Cerebellar cortex (tissue), 1 donor: ENCODE measurements around the gene ALOX15B.
A peak's percentile ranks its signal among the peaks of the same experiment; 100 is the strongest.
"Not testable (repeated sequence)": the region's sequence is repeated elsewhere in the genome, so short reads cannot be mapped to it uniquely, and the experiment has no call there.

Experiments
- DNase-seq: peaks from one replicate; pipeline ENCODE4 v3.0.0-alpha.2; 2015; ENCODE audit warnings: low spot score

The ALOX15B gene

DNA sequence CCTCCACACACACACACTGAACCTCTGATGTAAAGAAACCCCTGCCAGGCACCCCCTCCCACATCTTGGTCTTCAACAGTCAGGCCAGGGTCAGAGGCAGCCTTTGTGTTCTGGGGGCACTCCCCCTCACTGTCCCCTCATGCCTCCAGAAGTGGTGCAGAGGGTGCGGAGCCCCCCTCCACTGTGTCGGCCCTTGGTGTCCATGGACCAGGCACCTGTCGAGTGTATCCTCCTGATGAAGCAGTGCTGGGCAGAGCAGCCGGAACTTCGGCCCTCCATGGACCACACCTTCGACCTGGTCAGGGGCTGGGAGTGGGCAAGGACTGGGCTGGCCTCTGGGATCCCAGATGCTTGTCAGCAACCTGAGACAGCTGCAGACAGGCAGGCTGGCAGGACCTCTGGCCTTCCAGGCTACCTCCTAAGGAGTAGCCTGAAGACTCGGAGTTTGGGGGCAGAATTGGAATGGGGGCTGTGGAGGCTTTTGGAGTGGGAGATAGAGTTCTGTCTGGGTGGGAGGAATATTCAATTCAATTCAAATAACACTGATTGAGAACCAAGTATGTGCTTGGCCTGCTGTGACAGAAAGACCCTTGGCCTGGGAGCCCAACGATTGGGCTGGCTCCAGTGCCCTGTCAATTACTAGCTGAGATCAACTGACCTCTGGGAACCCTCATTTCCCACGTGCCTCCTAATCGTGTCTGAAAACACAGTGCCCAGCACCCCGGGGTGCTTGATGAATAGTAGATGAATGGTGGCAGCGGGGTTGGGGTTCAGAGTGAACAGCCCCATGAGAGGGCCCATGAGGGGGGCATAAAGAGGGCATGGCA, 24.9 kb upstream of the ALOX15B start:
- no peak for DNase-seq

DNA sequence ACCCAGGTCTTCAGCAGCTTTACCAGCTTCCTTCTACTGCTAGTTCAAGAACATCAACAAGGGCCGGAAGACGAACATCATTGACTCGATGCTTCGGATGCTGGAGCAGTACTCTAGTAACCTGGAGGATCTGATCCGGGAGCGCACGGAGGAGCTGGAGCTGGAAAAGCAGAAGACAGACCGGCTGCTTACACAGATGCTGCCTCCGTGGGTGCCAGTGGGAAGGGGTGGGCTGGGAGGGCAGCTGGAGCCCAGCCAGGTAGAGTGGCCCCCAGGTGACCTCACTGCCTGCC, 24.4 kb upstream of the ALOX15B start:
- no peak for DNase-seq

- no peak for DNase-seq
These were observed 23.5 kb upstream of the ALOX15B start for GRCh38 chr17:8015236-8015956.

- DNase-seq: no peak
These were observed 22.8 kb upstream of the ALOX15B start for GRCh38 chr17:8015957-8016631.

GRCh38 chr17:8016632-8017424, 22.0 kb upstream of the ALOX15B start:
- peak; percentile 50 for DNase-seq

DNA sequence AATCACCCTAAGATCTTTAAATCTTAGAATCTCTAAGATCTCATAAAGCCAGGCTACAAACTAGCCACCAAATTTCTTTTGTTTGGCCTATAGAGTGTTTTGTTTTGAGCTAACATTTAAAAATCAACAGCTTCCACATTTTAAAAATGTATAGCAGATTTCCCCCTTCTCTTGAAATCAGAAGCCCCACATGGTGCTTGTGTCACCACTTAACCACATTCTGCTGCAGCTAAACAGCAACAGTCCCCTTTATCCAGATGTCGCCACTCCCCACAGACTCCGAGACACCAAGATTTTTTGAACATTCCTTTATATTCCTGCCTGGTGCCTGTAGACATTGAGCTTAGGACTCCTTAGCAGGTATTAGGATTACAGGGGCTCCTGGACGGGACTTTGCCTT, 20.4 kb upstream of the ALOX15B start:
- no peak for DNase-seq

GRCh38 chr17:8019166-8019565, 19.7 kb upstream of the ALOX15B start:
- no peak for DNase-seq

DNA sequence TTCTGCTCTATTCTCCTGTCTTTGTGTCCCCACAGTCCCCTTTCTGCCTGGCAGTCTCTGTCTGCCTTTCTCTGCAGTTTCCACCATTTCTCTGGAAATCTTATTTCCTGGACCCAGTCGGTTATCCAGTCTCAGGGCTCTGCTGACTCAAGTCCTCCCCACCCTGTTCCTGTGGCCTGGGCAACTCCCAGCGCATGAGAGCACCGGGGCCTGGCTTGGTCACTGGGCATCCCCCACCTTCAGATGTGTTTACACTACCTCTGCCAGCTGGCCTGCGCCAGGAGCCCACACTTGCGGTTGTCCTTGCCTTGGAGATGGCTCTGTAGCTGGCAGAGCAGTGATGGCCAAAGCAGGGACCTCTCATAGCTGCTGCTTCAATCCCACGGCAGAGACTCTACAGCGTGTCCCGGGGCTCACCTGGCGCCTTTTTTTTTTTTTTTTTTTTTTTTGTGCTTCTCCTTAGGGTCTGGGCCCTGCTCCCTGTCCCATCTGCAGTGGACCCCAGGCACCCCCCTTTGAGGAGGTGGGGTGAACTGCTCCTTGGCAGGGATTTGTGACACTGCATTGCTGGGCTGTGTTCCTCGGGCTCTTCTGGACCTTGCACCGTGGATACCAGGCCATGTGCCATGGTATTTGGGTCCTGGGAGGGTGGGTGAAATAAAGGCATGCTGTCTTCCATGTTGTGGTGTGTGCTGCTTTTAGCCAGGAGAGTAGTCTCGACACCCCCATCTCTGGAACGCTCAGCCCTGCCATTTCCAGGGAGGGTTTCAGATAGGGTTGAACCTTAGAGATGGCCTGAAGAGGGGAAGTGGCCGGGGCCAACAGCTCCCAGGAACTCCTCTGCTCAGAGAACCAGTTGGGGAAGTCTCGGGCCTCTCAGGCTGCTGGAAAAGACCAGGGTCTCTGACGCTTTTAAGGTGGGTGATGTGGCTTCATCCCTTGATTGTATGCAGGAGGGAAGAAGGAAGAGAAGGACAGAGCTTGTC, 18.9 kb upstream of the ALOX15B start:
- no peak for DNase-seq

DNA sequence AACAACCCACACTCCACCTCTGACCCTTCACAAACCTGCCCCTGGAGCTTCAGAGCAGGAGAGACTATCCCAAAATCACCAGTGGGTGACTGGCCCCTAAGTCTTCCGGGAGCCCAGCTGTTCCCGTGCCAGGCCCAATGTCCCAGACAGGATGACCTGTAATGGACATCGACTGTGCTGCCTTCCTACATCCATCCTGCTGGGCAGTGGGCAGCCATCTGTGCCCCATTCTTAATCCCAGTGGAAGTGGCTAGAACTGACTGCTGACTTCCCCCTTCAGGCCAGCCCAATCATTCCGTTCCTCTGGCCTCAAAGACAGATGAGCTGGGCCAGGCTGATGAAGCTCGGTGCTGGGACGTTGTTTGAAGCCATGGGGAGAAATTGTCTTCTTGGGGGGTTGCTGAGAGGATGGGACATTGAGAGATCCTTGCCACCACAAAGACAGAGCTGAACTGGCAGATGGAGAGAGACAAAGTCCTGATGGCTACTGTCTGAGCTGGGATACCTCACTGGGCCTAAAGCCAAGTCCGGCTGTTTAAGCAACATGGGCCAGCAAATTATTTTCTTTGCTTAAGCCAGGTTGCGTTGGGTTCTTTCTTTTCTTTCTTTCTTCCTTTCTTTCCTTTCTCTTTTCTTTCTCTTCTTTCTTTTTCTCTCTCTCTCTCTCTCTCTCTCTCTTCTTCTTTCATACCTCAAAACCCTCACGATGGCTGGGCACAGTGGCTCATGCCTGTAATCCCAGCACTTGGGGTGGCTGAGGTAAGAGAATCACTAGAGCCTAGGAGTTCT, 17.9 kb upstream of the ALOX15B start:
- DNase-seq: peak; percentile 54

- DNase-seq: no peak
These were observed 17.1 kb upstream of the ALOX15B start for GRCh38 chr17:8021565-8022359.

- DNase-seq: no peak
These were observed 16.4 kb upstream of the ALOX15B start for GRCh38 chr17:8022360-8023003.

GRCh38 chr17:8024161-8024560, 14.7 kb upstream of the ALOX15B start:
- not testable (repeated sequence) for DNase-seq

GRCh38 chr17:8025176-8025911, 13.5 kb upstream of the ALOX15B start:
- DNase-seq: no peak

- no peak for DNase-seq
These were observed 9.7 kb upstream of the ALOX15B start for GRCh38 chr17:8029121-8029520.

DNA sequence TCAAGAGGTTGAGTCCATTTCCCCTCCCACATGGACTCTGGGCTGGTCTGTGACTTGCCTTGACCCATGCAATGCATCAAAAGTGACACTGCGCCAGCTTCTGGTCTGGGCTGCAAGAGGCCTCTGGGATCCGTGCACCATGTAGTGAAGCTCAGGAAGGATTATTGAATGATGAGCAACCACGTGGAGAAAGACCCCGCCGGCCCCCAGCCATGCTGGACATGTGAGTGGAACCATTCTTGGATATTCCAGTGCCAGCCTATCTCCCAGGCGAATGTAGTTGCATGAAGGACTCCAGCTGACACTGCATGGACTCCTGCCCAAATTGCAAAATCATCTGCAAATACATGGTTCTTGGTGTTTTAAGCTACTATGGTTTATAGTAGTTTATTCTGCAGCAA, 7.6 kb upstream of the ALOX15B start:
- no peak for DNase-seq

DNA sequence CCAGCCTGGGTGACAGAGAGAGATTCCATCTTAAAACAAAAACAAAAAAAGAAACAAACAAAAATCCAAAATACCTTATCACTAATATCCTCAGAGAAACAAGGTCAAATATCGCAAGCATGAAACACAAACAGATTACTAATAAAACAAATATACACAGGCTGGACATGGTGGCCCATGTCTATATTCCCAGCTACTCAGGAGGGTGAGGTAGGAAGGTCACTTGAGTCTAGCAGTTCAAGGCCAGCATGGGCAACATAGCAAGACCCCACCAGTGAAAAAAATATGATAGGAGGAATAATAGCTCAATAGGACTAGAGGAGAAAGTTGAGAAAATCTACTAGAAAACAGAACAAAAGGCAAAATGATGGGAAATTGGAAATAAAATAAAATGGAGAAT, 6.9 kb upstream of the ALOX15B start:
- DNase-seq: no peak

DNA sequence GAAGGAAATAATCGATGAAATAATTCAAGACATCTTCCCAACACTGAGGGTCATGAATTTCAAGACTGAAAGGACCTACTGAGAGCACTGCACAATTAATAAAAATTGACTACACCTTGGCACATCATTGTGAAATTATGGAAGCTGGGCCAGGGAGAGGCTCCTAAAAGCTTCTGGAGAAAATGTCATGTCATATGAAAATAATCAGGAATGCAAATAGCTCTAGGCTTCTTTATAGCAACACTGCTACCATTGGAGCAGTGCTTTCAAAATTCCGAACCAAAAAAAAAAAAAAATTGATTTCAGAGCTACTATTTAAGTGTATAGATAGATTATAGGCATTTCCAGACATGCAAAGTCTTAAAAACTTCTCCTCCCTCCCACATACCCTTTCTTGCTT, 6.4 kb upstream of the ALOX15B start:
- DNase-seq: no peak

DNA sequence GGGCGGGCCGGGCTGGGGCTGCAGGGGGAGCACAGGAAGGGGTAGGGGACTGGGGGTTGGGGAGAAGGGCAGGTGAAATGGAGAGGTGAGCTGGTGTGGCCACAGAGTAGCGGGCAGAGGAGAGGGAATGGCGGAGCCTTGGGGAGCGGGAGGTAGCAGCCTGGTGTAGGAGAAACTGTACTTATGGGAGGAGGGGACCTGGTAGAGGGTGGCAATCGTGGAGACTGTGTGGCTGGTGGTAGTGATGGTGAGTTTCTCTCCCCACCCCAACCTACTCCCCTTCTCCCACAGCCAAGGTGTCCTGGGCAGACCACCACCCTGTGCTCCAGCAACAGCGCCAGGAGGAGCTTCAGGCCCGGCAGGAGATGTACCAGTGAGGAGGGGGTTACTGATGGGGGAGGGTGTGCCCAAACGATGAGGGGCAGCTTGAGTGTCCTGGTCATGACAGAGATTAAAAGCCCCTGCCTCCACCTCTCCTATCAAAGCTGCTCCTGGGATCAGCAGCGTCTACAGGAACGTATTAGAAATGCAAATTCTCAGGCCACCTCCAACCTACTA, 831 bp downstream of the ALOX15B start:
- no peak for DNase-seq
